SK-N-SH (cell line): ENCODE measurements around the gene C10orf67. TPM values are rescaled to one million over a fixed set of nuclear protein-coding genes. Genes with fewer than 3 reads are reported as not detected.

Experiments used
- CTCF ChIA-PET: fragments of 300-600, 350-600 bp; formaldehyde crosslinking; extraction: SDS; loops from one replicate; lab custom pipeline; 2021; lab: Yijun Ruan, JAX
- POLR2A ChIA-PET: fragments of 350-600 bp; sonication (Branson Sonifier 250); formaldehyde crosslinking; extraction: SDS; loops from one replicate; lab custom pipeline; 2020; ENCODE audit warnings: antibody characterized with exemption, inconsistent platforms; lab: Yijun Ruan, JAX
- DNase-seq: peaks from one replicate; pipeline ENCODE4 v3.0.0; 2012
- H2AFZ ChIP-seq: fragments of 200-600 bp; sonication (generic); 2 replicates; pipeline ENCODE4 v1.8.1; 2016; ENCODE audit warnings: antibody characterized with exemption, mild to moderate bottlenecking, low read depth
- H3F3A ChIP-seq: fragments of 200-600 bp; sonication (generic); replicated peaks from 2 replicates; pipeline ENCODE3; 2016; ENCODE audit warnings: antibody characterized with exemption, mild to moderate bottlenecking; ENCODE audit not compliant: insufficient read depth
- H3K27ac ChIP-seq, 2 experiments: fragments of 200-500 bp in 1 of 2; fragments of 200-600 bp in 1 of 2; sonication (Bioruptor generic) in 1 of 2; sonication (generic), shearing (Covaris generic) in 1 of 2; 2 replicates each; pipeline versions ENCODE4 v1.5.1 to v1.6.1; 2014 to 2016; ENCODE audit warnings: low read depth in 2 of 2, inconsistent platforms in 1 of 2, low read length in 1 of 2, mild to moderate bottlenecking in 1 of 2, mixed read lengths in 1 of 2
- H3K27me3 ChIP-seq: fragments of 200-600 bp; sonication (generic), shearing (Covaris generic); 2 replicates; pipeline ENCODE4 v1.6.1; 2016; ENCODE audit warnings: mixed run types; ENCODE audit not compliant: insufficient read depth
- H3K36me3 ChIP-seq, 2 experiments: fragments of 200-500 bp in 1 of 2; fragments of 200-600 bp in 1 of 2; sonication (Bioruptor generic) in 1 of 2; sonication (generic) in 1 of 2; replicated peaks in 1 of 2; 2 replicates each; pipeline versions ENCODE3 to v1.5.1; 2014 to 2016; ENCODE audit warnings: low read length in 1 of 2, mild to moderate bottlenecking in 1 of 2; ENCODE audit not compliant: insufficient read depth in 2 of 2, control insufficient read depth in 1 of 2
- H3K4me1 ChIP-seq, 2 experiments: fragments of 200-500 bp in 1 of 2; fragments of 200-600 bp in 1 of 2; sonication (Bioruptor generic) in 1 of 2; sonication (generic), shearing (Covaris generic) in 1 of 2; 2 replicates each; pipeline versions ENCODE4 v1.5.1 to v1.6.1; 2014 to 2016; ENCODE audit warnings: low read depth in 1 of 2, low read length in 1 of 2, mixed run types in 1 of 2; ENCODE audit not compliant: insufficient read depth in 2 of 2, control insufficient read depth in 1 of 2
- H3K4me2 ChIP-seq: fragments of 200-600 bp; sonication (generic), shearing (Covaris generic); 2 replicates; pipeline ENCODE4 v1.6.1; 2017; ENCODE audit warnings: mixed run types
- H3K4me3 ChIP-seq, 2 experiments: fragments of 200-500 bp in 1 of 2; fragments of 200-600 bp in 1 of 2; sonication (Bioruptor generic) in 1 of 2; sonication (generic), shearing (Covaris generic) in 1 of 2; 2 replicates each; pipeline versions ENCODE4 v1.5.1 to v1.8.1; 2014 to 2016; ENCODE audit warnings: low read depth in 2 of 2, inconsistent platforms in 1 of 2, low read length in 1 of 2, mild to moderate bottlenecking in 1 of 2, mixed read lengths in 1 of 2, moderate library complexity in 1 of 2
- H3K79me2 ChIP-seq: fragments of 200-600 bp; sonication (generic); 2 replicates; pipeline ENCODE4 v1.8.1; 2017; ENCODE audit warnings: mild to moderate bottlenecking; ENCODE audit not compliant: insufficient read depth
- H3K9ac ChIP-seq: fragments of 200-600 bp; sonication (generic); 2 replicates; pipeline ENCODE4 v1.6.1; 2017; ENCODE audit warnings: mixed run types
- H3K9me2 ChIP-seq: fragments of 200-600 bp; sonication (generic); 2 replicates; pipeline ENCODE4 v1.6.1; 2017; ENCODE audit warnings: mixed run types
- H3K9me3 ChIP-seq: fragments of 200-600 bp; sonication (generic); 2 replicates; pipeline ENCODE4 v1.6.1; 2017; ENCODE audit warnings: mixed run types, mild to moderate bottlenecking, moderate library complexity
- H4K20me1 ChIP-seq: fragments of 200-600 bp; sonication (generic); 2 replicates; pipeline ENCODE4 v1.6.1; 2017; ENCODE audit warnings: mild to moderate bottlenecking, mixed run types; ENCODE audit not compliant: insufficient read depth
- CHD2 ChIP-seq: fragments of 150-350 bp; IDR thresholded peaks from 2 replicates; pipeline ENCODE4 v1.6.1; 2018; ENCODE audit warnings: low read length; ENCODE audit not compliant: partially characterized antibody
- EP300 ChIP-seq, 2 experiments: IDR thresholded peaks; 2 replicates each; pipeline versions ENCODE4 v1.4.0 to v1.6.1; 2012; ENCODE audit warnings: borderline replicate concordance in 1 of 2, low read depth in 1 of 2, low read length in 1 of 2
- FOXJ3 ChIP-seq: sonication (generic); formaldehyde crosslinking; IDR thresholded peaks from 2 replicates; pipeline ENCODE4 v1.5.1; 2020; ENCODE audit warnings: mild to moderate bottlenecking, missing genetic modification reagents
- GABPA ChIP-seq: IDR thresholded peaks from 2 replicates; pipeline ENCODE4 v1.4.0; 2012; ENCODE audit warnings: low read depth, mild to moderate bottlenecking
- MEF2A ChIP-seq: IDR thresholded peaks from 2 replicates; pipeline ENCODE4 v1.4.0; 2012; ENCODE audit warnings: low read depth, borderline replicate concordance
- MXI1 ChIP-seq: IDR thresholded peaks from 2 replicates; pipeline ENCODE4 v1.6.1; 2012; ENCODE audit warnings: mild to moderate bottlenecking, low read depth, low read length, improper control_type of control experiment
- NRF1 ChIP-seq: IDR thresholded peaks from 2 replicates; pipeline ENCODE4 v1.6.1; 2012; ENCODE audit warnings: low read depth, mild to moderate bottlenecking, low read length
- RXRA ChIP-seq: IDR thresholded peaks from 2 replicates; pipeline ENCODE4 v1.4.0; 2012; ENCODE audit warnings: low read depth, mild to moderate bottlenecking, borderline replicate concordance
- TAF1 ChIP-seq: IDR thresholded peaks from 2 replicates; pipeline ENCODE4 v1.6.1; 2012; ENCODE audit warnings: low read depth, mild to moderate bottlenecking, low read length, moderate library complexity, borderline replicate concordance
- TCF12 ChIP-seq: IDR thresholded peaks from 2 replicates; pipeline ENCODE4 v1.4.0; 2012
- TEAD4 ChIP-seq: IDR thresholded peaks from 2 replicates; pipeline ENCODE4 v1.4.0; 2012; ENCODE audit warnings: mild to moderate bottlenecking, borderline replicate concordance; ENCODE audit not compliant: insufficient read depth
- WGBS: methylation state at CpG from one replicate; pipeline ENCODE4 v1.1.6; 2017; ENCODE audit warnings: low lambda C conversion rate; 5-methylcytosine and 5-hydroxymethylcytosine counted together
- polyA plus RNA-seq, 3 experiments: library from polyadenylated mRNA; depleted of rRNA; stranded (reverse); fragments of >200 nt; gene quantifications; 2 replicates each; pipeline ENCODE4 v1.2.3, GENCODE V29; 2012
- TF ChIP-seq, protein P1 (sequence below): IDR thresholded peaks from 2 replicates; pipeline ENCODE4; 2012
- TF ChIP-seq, protein P2 (sequence below): fragments of 200-600 bp; sonication (generic); IDR thresholded peaks from 2 replicates; pipeline ENCODE4 v1.6.1; 2017; ENCODE audit warnings: antibody characterized with exemption, mild to moderate bottlenecking, moderate library complexity
- TF ChIP-seq, protein P3 (sequence below): fragments of 150-350 bp; IDR thresholded peaks from 2 replicates; pipeline ENCODE4 v1.6.1; 2016; ENCODE audit warnings: mild to moderate bottlenecking, low read depth, low read length
- TF ChIP-seq, protein P4 (sequence below): IDR thresholded peaks from 2 replicates; pipeline ENCODE4 v1.4.0; 2012; ENCODE audit warnings: low read depth, borderline replicate concordance
- TF ChIP-seq, protein P5 (sequence below): IDR thresholded peaks from 2 replicates; pipeline ENCODE4 v1.4.0; 2012; ENCODE audit warnings: low read depth, borderline replicate concordance

C10orf67 gene
- polyA plus RNA-seq, 1 of the 3 experiments (the other 2 are of a cell fraction), result 0.97 TPM

DNA sequence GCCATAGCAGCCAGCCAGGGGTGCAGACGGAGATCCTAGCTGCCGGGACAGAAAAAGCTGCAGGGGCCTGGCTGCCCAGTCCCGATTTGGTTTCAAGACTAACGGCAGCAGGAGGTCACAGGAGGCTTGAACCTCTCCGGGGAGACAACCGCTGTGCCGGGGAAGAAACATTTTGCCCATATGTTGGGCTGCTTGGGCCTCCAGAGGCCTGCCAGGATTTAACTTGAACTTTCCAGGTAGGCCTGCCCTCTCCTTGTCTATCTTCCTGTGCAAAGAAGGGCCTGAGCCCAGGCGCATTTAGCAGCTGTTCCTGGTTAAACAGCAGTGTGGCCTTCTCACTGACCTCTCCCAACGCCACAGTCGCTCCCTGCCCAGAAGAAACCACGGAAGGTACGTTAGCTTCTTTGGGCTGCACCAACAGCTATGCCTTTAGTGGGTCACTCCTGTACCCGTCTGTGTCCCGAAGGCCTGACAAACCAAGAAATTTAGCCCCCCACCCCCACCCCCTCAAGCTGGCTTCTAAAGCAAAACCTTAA, 169.6 kb downstream of the C10orf67 start (continued):
- TF ChIP-seq, protein P1, sequence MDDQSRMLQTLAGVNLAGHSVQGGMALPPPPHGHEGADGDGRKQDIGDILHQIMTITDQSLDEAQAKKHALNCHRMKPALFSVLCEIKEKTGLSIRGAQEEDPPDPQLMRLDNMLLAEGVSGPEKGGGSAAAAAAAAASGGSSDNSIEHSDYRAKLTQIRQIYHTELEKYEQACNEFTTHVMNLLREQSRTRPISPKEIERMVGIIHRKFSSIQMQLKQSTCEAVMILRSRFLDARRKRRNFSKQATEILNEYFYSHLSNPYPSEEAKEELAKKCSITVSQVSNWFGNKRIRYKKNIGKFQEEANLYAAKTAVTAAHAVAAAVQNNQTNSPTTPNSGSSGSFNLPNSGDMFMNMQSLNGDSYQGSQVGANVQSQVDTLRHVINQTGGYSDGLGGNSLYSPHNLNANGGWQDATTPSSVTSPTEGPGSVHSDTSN, result no peak
- no peak for TF ChIP-seq NRF1

DNA sequence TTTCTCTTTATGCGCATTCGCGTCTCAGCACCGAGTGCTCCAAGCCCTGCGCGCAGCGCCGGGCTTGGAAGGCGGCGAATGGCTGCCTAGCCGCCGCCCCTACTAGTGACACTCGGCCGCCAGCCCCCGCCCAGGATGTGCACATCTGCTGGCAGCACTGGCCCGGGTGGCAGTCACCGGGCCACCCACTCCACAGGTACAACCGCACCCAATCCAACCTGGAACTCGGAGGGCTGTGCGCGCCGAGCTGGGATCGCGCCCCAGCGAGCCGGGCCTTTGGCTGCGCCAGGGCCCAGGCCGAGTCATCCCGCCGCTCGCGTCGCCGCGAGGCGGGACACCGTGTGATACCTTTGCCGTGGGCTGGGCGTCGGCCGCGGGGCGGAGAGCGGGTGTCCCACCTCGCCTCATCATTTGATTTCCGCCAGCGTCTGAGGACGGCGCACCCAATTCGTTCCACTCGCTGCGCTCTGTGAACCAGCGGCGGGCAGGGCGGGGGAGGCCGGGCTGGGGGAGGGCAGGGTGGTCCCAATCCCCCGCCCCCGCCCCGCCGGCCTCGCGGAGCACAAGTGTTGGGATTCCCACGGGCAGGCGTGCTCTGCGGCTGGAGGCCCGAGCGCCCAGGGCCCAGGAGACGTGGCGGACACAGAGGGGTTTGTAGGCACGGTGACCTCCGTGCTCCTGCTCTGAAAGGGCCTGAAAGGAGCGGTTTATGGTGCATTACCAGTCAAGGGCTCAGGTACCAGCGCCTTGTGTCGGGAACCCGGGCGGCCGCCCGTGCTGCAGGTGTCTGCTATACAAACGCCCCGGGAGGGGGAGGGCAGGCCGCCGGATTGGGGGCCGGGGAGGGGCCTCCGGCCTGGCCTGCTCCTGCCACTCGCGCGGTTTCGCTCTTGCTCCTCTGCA, 170.3 kb downstream of the C10orf67 start:
- WGBS, result 31% methylated on average over 35 of the region's 88 CpGs
- Histone ChIP-seq H4K20me1 (no peaks in the 10 kb centered on the region), H3F3A (no peaks in the 10 kb centered on the region), H3K36me3 (no peaks in the 10 kb centered on the region), H3K4me3 (no peak overlapping the region), H3K79me2 (no peaks in the 10 kb centered on the region), H3K4me1 (no peaks in the 10 kb centered on the region), H3K9me3 (no peaks in the 10 kb centered on the region), H3K27me3 (peaks cover 31% of the 10 kb centered on the region; the same call in 1 of the 2 replicates), H3K27ac (no peak overlapping the region), H3K9ac (no peak overlapping the region), H2AFZ (no peak overlapping the region), H3K4me2 (no peak overlapping the region), H3K9me2 (no peaks in the 10 kb centered on the region)
- ChIA-PET POLR2A (no interaction called here), CTCF (no interaction called here)
- TF ChIP-seq, protein P1, result no peak
- TF ChIP-seq, protein P2, sequence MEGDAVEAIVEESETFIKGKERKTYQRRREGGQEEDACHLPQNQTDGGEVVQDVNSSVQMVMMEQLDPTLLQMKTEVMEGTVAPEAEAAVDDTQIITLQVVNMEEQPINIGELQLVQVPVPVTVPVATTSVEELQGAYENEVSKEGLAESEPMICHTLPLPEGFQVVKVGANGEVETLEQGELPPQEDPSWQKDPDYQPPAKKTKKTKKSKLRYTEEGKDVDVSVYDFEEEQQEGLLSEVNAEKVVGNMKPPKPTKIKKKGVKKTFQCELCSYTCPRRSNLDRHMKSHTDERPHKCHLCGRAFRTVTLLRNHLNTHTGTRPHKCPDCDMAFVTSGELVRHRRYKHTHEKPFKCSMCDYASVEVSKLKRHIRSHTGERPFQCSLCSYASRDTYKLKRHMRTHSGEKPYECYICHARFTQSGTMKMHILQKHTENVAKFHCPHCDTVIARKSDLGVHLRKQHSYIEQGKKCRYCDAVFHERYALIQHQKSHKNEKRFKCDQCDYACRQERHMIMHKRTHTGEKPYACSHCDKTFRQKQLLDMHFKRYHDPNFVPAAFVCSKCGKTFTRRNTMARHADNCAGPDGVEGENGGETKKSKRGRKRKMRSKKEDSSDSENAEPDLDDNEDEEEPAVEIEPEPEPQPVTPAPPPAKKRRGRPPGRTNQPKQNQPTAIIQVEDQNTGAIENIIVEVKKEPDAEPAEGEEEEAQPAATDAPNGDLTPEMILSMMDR, result no peak
- TF ChIP-seq, protein P3, sequence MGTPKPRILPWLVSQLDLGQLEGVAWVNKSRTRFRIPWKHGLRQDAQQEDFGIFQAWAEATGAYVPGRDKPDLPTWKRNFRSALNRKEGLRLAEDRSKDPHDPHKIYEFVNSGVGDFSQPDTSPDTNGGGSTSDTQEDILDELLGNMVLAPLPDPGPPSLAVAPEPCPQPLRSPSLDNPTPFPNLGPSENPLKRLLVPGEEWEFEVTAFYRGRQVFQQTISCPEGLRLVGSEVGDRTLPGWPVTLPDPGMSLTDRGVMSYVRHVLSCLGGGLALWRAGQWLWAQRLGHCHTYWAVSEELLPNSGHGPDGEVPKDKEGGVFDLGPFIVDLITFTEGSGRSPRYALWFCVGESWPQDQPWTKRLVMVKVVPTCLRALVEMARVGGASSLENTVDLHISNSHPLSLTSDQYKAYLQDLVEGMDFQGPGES, result no peak
- no peak for TF ChIP-seq RXRA
- no peak for TF ChIP-seq TCF12
- no peak for TF ChIP-seq EP300 (IDR thresholded peaks at IDR 0.05; ENCODE audit: borderline replicate concordance in 1 of 2, low read depth in 1 of 2, low read length in 1 of 2)
- no peak for TF ChIP-seq CHD2
- TF ChIP-seq FOXJ3, result no peak
- TF ChIP-seq GABPA, result no peak
- TF ChIP-seq, protein P4, sequence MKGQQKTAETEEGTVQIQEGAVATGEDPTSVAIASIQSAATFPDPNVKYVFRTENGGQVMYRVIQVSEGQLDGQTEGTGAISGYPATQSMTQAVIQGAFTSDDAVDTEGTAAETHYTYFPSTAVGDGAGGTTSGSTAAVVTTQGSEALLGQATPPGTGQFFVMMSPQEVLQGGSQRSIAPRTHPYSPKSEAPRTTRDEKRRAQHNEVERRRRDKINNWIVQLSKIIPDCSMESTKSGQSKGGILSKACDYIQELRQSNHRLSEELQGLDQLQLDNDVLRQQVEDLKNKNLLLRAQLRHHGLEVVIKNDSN, result no peak
- no peak for TF ChIP-seq MEF2A
- TF ChIP-seq TAF1, result no peak
- TF ChIP-seq, protein P5, sequence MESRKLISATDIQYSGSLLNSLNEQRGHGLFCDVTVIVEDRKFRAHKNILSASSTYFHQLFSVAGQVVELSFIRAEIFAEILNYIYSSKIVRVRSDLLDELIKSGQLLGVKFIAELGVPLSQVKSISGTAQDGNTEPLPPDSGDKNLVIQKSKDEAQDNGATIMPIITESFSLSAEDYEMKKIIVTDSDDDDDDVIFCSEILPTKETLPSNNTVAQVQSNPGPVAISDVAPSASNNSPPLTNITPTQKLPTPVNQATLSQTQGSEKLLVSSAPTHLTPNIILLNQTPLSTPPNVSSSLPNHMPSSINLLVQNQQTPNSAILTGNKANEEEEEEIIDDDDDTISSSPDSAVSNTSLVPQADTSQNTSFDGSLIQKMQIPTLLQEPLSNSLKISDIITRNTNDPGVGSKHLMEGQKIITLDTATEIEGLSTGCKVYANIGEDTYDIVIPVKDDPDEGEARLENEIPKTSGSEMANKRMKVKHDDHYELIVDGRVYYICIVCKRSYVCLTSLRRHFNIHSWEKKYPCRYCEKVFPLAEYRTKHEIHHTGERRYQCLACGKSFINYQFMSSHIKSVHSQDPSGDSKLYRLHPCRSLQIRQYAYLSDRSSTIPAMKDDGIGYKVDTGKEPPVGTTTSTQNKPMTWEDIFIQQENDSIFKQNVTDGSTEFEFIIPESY, result no peak
- TF ChIP-seq TEAD4, result no peak
- no peak for TF ChIP-seq MXI1
- no peak for DNase-seq
